Spleen (tissue), 11 donors: ENCODE results near the gene ZNF740. TPM values are rescaled to one million over a fixed set of nuclear protein-coding genes. Genes with fewer than 3 reads are reported as not detected.

Source experiments
- DNase-seq: peaks from one replicate; pipeline ENCODE4 v3.0.0-alpha.2; 2020
- H3K27ac ChIP-seq, 8 donors: fragments of 200-600 bp; sonication (generic) in 7 of 8; 1 replicate in 4 of 8; 2 replicates in 4 of 8; pipeline versions ENCODE4 v1.5.0 to v1.8.0; 2016 to 2021; ENCODE audit warnings: inconsistent platforms in 4 of 8, mild to moderate bottlenecking in 4 of 8, moderate library complexity in 1 of 8
- H3K27me3 ChIP-seq, 7 donors: fragments of 200-600 bp; sonication (generic) in 6 of 7; replicated peaks in 1 of 7; 1 replicate in 4 of 7; 2 replicates in 3 of 7; pipeline versions ENCODE4 v1.5.0 to v1.8.0; 2016 to 2021; ENCODE audit warnings: inconsistent platforms in 3 of 7, mild to moderate bottlenecking in 1 of 7
- H3K36me3 ChIP-seq, 6 donors: fragments of 200-600 bp; sonication (generic) in 5 of 6; 1 replicate in 4 of 6; 2 replicates in 2 of 6; pipeline versions ENCODE4 v1.5.0 to v1.8.0; 2016 to 2021; ENCODE audit warnings: inconsistent platforms in 2 of 6
- H3K4me1 ChIP-seq, 6 donors: fragments of 200-600 bp; sonication (generic) in 5 of 6; 1 replicate in 3 of 6; 2 replicates in 3 of 6; pipeline versions ENCODE4 v1.5.0 to v1.8.0; 2016 to 2021; ENCODE audit warnings: inconsistent platforms in 3 of 6
- H3K4me3 ChIP-seq, 8 donors: fragments of 200-600 bp; sonication (generic) in 7 of 8; 1 replicate in 4 of 8; 2 replicates in 4 of 8; pipeline versions ENCODE4 v1.5.0 to v1.8.0; 2016 to 2021; ENCODE audit warnings: inconsistent platforms in 4 of 8, mild to moderate bottlenecking in 4 of 8, moderate library complexity in 2 of 8
- H3K9me3 ChIP-seq, 8 donors: fragments of 200-600 bp; sonication (generic) in 7 of 8; 1 replicate in 4 of 8; 2 replicates in 4 of 8; pipeline versions ENCODE4 v1.5.0 to v1.8.0; 2016 to 2021; ENCODE audit warnings: inconsistent platforms in 4 of 8
- POLR2A ChIP-seq, 3 donors: fragments of 450-650 bp; IDR thresholded peaks; one replicate each; pipeline ENCODE4 v1.5.1; 2017; ENCODE audit warnings: antibody characterized with exemption in 3 of 3, mild to moderate bottlenecking in 1 of 3
- POLR2AphosphoS5 ChIP-seq, 3 donors: sonication (generic); formaldehyde crosslinking; IDR thresholded peaks; one replicate each; pipeline ENCODE4 v1.5.1; 2017; ENCODE audit warnings: antibody characterized with exemption in 3 of 3
- WGBS, 5 donors: extraction: QIAGEN DNeasy Blood & Tissue Kit in 3 of 5; methylation state at CpG; one replicate each; pipeline versions ENCODE4 v1.1.5 to v1.1.7; 2013 to 2018; 5-methylcytosine and 5-hydroxymethylcytosine counted together
- intact Hi-C: fragments of 100-400 bp; cut with DNase I; formaldehyde crosslinking; loops from one replicate; pipeline ENCODE4 v1.15.0; 2023; ENCODE audit warnings: low total_unique reads
- polyA plus RNA-seq, 3 donors: library from polyadenylated mRNA; stranded (reverse); fragments of 200-250 nt; gene quantifications; one replicate each; pipeline ENCODE4 v1.2.1, GENCODE V29; 2013
- total RNA-seq, 7 donors: library from RNA; depleted of rRNA in 3 of 7; stranded (reverse); fragments of >200 nt in 3 of 7; fragmentation: NEBNext Ultra II Directional in 4 of 7; extraction: Animal tissue kit (Norgen Biotek cat#: 25700) in 4 of 7; gene quantifications; one replicate each; pipeline versions ENCODE4 v1.1.0 to v1.2.1, GENCODE V29; 2016 to 2021
- TF ChIP-seq, protein P1 (sequence below), 11 experiments: fragments of 200-600 bp in 7 of 11; fragments of 450-650 bp in 4 of 11; sonication (generic) in 4 of 11; IDR thresholded peaks in 8 of 11; conservative IDR thresholded peaks in 3 of 11; 1 replicate in 7 of 11; 2 replicates in 4 of 11; pipeline versions ENCODE4 v1.4.0 to v1.8.0; 2016 to 2021; ENCODE audit warnings: antibody characterized with exemption in 11 of 11, inconsistent platforms in 4 of 11, mild to moderate bottlenecking in 1 of 11
- donor health status: healthy with polysubstance abuse.
- donor health status: DM: no; HTN: no; CAD: no; lungs with moderate emphysema.
- donor health status: DM: no; HTN: no; CAD: no.
- donor health status: Bipolar disorder and iron deficiency.
- donor health status: healthy.
- donor health status: DM: no; HTN: no; CAD: no.
- donor health status: DM: yes; HTN: yes; CAD: no.

ZNF740 gene
- total and polyA plus RNA-seq, 10 donors = 5.6 to 66.1 (median 27.4) TPM

DNA sequence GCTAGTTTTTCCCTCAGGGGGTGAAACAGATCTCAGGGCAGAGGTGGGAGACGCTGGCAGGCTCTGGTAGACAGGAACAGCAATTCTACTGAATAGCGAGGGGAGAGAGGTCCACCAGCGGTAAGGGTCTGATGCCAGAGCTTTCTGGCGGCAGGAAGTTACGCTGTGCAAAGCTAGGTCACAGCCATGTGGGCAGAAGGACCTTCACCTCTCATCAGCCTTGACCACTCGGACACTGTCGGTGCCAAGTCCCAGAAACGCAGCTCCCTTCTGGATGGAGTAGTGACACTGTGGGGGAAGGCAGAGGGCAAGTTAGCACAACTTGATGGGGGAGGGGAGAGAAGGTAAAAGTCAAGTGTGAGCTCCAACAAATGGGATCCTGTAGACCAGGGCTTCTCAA lies 10.3 kb upstream of the ZNF740 start:
- intact Hi-C loops = no loop called here
- 70 to 90% (median 85%) methylated on average over 8 of the region's 8 CpGs for WGBS, 5 donors
- Histone ChIP-seq H3K36me3 (peaks cover 0 to 53% (median 3%) of the 10 kb centered on the region in 6 donors), H3K4me3 (no peak overlapping the region), H3K9me3 (no peaks in the 10 kb centered on the region), H3K4me1 (peaks cover 0 to 23% (median 14%) of the 10 kb centered on the region in 6 donors), H3K27ac (peak overlapping the region in 4 of 8 donors; percentile 29 to 51 (median 40)), H3K27me3 (no peaks in the 10 kb centered on the region)
- TF ChIP-seq, protein P1, sequence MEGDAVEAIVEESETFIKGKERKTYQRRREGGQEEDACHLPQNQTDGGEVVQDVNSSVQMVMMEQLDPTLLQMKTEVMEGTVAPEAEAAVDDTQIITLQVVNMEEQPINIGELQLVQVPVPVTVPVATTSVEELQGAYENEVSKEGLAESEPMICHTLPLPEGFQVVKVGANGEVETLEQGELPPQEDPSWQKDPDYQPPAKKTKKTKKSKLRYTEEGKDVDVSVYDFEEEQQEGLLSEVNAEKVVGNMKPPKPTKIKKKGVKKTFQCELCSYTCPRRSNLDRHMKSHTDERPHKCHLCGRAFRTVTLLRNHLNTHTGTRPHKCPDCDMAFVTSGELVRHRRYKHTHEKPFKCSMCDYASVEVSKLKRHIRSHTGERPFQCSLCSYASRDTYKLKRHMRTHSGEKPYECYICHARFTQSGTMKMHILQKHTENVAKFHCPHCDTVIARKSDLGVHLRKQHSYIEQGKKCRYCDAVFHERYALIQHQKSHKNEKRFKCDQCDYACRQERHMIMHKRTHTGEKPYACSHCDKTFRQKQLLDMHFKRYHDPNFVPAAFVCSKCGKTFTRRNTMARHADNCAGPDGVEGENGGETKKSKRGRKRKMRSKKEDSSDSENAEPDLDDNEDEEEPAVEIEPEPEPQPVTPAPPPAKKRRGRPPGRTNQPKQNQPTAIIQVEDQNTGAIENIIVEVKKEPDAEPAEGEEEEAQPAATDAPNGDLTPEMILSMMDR (IDR thresholded peaks at IDR 0.05 in 8 of 11, conservative IDR thresholded peaks at IDR 0.05 in 3 of 11) = no peak
- TF ChIP-seq POLR2A (IDR thresholded peaks at IDR 0.05) = no peak
- TF ChIP-seq POLR2AphosphoS5 (IDR thresholded peaks at IDR 0.05) = peak in 2 of 3 donors; percentile 61
- no peak for DNase-seq

DNA sequence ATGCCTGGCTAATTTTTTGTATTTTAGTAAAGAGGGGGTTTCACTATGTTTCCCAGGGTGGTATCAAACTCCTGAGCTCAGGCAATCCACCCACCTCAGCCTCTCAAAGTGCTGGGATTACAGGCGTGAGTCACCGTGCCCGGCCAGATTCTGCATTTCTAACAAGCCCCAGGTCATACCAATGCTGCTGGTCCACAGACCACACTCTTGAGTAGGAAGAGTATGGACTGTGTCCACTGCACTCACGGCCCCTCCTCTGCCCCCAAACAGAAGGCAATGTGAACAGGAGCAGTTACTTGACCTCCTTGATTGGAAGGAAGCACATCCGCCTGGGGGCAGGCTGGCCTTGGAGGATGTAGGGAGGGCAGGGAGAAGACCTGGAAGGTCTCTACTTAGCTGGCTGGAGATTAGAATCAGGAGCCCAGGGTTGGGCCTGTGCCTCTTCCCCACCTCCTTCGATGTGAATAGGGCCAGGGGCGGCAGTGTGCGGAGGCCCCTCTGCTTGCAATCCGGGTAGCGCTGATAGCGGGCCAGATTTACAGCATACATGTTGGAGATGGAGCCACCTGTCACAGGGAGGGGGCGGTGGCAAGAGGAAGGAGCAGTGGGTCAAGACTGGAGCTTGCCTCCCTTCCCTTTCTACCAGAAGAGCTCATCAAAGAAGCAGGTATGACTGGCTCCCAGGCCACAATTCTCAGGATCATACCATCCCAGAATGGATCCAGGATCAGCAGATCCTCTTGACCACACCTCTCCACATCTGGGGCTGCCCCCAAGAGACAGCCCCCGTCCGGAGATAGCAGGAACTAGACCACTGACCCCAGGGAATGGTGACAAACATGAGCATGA lies 9.4 kb upstream of the ZNF740 start:
- H3K9me3 ChIP-seq = no peaks in the 10 kb centered on the region
- no peak overlapping the region for H3K27ac ChIP-seq
- intact Hi-C loops = no loop called here
- H3K4me3 ChIP-seq = no peak overlapping the region
- 76 to 90% (median 87%) methylated on average over 13 to 14 of the region's 14 CpGs for WGBS, 5 donors
- H3K27me3 ChIP-seq = no peaks in the 10 kb centered on the region
- H3K4me1 ChIP-seq = peaks cover 0 to 28% (median 17%) of the 10 kb centered on the region in 6 donors
- DNase-seq = no peak
- TF ChIP-seq POLR2AphosphoS5 (IDR thresholded peaks at IDR 0.05) = no peak
- TF ChIP-seq, protein P1 (IDR thresholded peaks at IDR 0.05 in 8 of 11, conservative IDR thresholded peaks at IDR 0.05 in 3 of 11) = no peak
- TF ChIP-seq POLR2A (IDR thresholded peaks at IDR 0.05) = no peak
- peaks cover 0 to 50% (median 3%) of the 10 kb centered on the region in 6 donors for H3K36me3 ChIP-seq

DNA sequence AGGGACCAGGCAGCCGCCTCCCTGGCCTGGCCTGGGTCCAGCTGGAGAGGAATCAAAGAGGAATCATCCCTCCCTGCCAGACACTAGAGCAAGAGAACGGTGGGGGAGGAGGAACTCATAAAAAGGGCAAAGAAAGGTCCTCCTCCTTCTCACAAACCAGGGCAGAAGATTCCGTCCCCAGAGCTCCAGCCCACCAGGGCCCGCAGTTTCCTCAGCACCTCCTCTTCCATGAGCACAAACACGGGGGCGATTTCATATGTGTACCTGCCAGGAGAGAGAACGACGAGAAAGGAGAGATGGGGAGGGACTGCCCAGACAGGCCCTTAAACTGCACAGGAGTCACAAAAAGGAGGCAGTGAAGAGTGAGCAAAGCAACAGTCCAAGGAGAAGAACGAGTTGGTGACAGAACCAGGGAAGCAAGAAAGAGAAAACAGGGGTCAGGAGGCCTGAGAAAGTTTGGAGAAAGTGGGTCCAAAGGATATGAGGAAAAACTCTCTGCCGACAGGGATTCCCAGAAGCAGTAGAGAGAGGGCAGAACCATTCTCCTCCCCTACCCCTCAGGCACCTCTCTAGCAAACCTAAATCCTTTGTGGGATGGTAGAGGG lies 8.7 kb upstream of the ZNF740 start:
- no peaks in the 10 kb centered on the region for H3K27me3 ChIP-seq
- WGBS, 5 donors = 64 to 78% (median 77%) methylated on average over 10 of the region's 10 CpGs
- H3K9me3 ChIP-seq = no peaks in the 10 kb centered on the region
- no peak for DNase-seq
- H3K4me3 ChIP-seq = no peak overlapping the region
- peaks cover 0 to 28% (median 17%) of the 10 kb centered on the region in 6 donors for H3K4me1 ChIP-seq
- peaks cover 0 to 47% (median 3%) of the 10 kb centered on the region in 6 donors for H3K36me3 ChIP-seq
- TF ChIP-seq POLR2A (IDR thresholded peaks at IDR 0.05) = no peak
- TF ChIP-seq, protein P1 (IDR thresholded peaks at IDR 0.05 in 8 of 11, conservative IDR thresholded peaks at IDR 0.05 in 3 of 11) = no peak
- TF ChIP-seq POLR2AphosphoS5 (IDR thresholded peaks at IDR 0.05) = no peak
- no peak overlapping the region for H3K27ac ChIP-seq
- intact Hi-C loops = no loop called here

DNA sequence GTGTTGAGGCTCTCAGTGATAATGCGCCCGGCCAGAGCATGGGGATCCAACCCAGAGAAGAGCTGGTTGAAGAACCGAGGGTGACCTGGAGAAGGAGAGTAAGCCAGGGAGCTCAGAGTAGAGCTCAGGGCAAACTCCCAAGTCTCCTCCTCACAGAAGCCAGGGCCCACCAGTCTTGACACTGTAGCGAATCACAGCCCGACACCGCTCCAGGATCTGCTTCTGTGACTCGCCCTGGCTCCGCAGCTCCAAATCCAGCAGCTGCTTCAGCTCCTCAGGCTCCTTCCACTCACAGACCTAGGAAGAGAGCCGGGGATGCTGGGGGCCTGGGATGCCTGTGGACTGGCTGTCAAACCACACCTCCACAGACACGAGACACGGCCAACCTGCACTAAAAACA lies 8.2 kb upstream of the ZNF740 start:
- intact Hi-C loops = no loop called here
- no peaks in the 10 kb centered on the region for H3K27me3 ChIP-seq
- H3K4me1 ChIP-seq = peaks cover 0 to 28% (median 17%) of the 10 kb centered on the region in 6 donors
- H3K4me3 ChIP-seq = no peak overlapping the region
- H3K9me3 ChIP-seq = no peaks in the 10 kb centered on the region
- 93 to 96% (median 96%) methylated on average over 11 of the region's 11 CpGs for WGBS, 5 donors
- TF ChIP-seq POLR2A (IDR thresholded peaks at IDR 0.05) (no peak), POLR2AphosphoS5 (IDR thresholded peaks at IDR 0.05) (no peak)
- TF ChIP-seq, protein P1 (IDR thresholded peaks at IDR 0.05 in 8 of 11, conservative IDR thresholded peaks at IDR 0.05 in 3 of 11) = no peak
- no peak for DNase-seq
- peaks cover 0 to 43% (median 3%) of the 10 kb centered on the region in 6 donors for H3K36me3 ChIP-seq
- H3K27ac ChIP-seq = no peak overlapping the region
